Upper lobe of left lung (tissue), 6 donors: ENCODE data around the gene GDNF. TPM values are rescaled to one million over a fixed set of nuclear protein-coding genes. Genes with fewer than 3 reads are reported as not detected.
"Not testable (repeated sequence)": the region's sequence is repeated elsewhere in the genome, so short reads cannot be mapped to it uniquely, and the experiment has no call there.

Experiments
- ATAC-seq, 2 donors: fragments of 200-7000 bp; cut with Tn5 transposase; one replicate each; pipeline ENCODE4 v1.9.1; 2022; ENCODE audit warnings: mild to moderate bottlenecking in 2 of 2, moderate library complexity in 2 of 2; ENCODE audit not compliant: low FRiP score in 2 of 2
- DNase-seq, 2 donors: peaks; one replicate each; pipeline ENCODE4 v3.0.0-alpha.2; 2019 to 2020
- H3K27ac ChIP-seq, 4 donors: fragments of 200-600 bp; sonication (generic); one replicate each; pipeline ENCODE4 v1.5.1; 2016 to 2019
- H3K27me3 ChIP-seq, 4 donors: fragments of 200-600 bp; sonication (generic); one replicate each; pipeline ENCODE4 v1.5.1; 2017 to 2019
- H3K36me3 ChIP-seq, 4 donors: fragments of 200-600 bp; sonication (generic); one replicate each; pipeline ENCODE4 v1.5.1; 2016 to 2019
- H3K4me1 ChIP-seq, 4 donors: fragments of 200-600 bp; sonication (generic); one replicate each; pipeline ENCODE4 v1.5.1; 2018 to 2019
- H3K4me3 ChIP-seq, 4 donors: fragments of 200-600 bp; sonication (generic); one replicate each; pipeline ENCODE4 v1.5.1; 2017 to 2019; ENCODE audit warnings: mild to moderate bottlenecking in 2 of 4, moderate library complexity in 1 of 4
- H3K9me3 ChIP-seq, 4 donors: fragments of 200-600 bp; sonication (generic); one replicate each; pipeline ENCODE4 v1.5.1; 2018 to 2019
- EP300 ChIP-seq, 4 donors: sonication (generic); formaldehyde crosslinking; IDR thresholded peaks; one replicate each; pipeline ENCODE4 v1.5.1; 2017; ENCODE audit warnings: antibody characterized with exemption in 4 of 4, control low read depth in 2 of 4
- POLR2A ChIP-seq, 4 donors: fragments of 450-650 bp; IDR thresholded peaks; one replicate each; pipeline ENCODE4 v1.5.1; 2016 to 2017; ENCODE audit warnings: antibody characterized with exemption in 4 of 4, mild to moderate bottlenecking in 2 of 4
- POLR2AphosphoS5 ChIP-seq, 2 donors: sonication (generic); formaldehyde crosslinking; IDR thresholded peaks; one replicate each; pipeline ENCODE4 v1.5.1; 2017; ENCODE audit warnings: antibody characterized with exemption in 2 of 2
- WGBS, 2 donors: methylation state at CpG; one replicate each; pipeline ENCODE4 v1.1.5; 2017 to 2018; 5-methylcytosine and 5-hydroxymethylcytosine counted together
- total RNA-seq, 6 donors: library from RNA; depleted of rRNA in 4 of 6; stranded (reverse); fragments of >200 nt in 4 of 6; gene quantifications; one replicate each; pipeline versions ENCODE4 v1.1.0 to v1.2.1, GENCODE V29; 2016 to 2021
- TF ChIP-seq, protein P1 (sequence below), 6 experiments: fragments of 450-650 bp in 4 of 6; fragments of 200-600 bp in 2 of 6; sonication (generic) in 2 of 6; IDR thresholded peaks; one replicate each; pipeline ENCODE4 v1.5.1; 2016 to 2019; ENCODE audit warnings: antibody characterized with exemption in 6 of 6
- donor health status: DM: no; HTN: no; CAD: no; lungs with moderate emphysema.
- donor health status: DM: no; HTN: yes; CAD: no; lungs with severe emphysema.

GDNF gene
- total RNA-seq, 6 donors from 2014 or later, result 0.15 to 0.20 TPM; not detected in 4

DNA sequence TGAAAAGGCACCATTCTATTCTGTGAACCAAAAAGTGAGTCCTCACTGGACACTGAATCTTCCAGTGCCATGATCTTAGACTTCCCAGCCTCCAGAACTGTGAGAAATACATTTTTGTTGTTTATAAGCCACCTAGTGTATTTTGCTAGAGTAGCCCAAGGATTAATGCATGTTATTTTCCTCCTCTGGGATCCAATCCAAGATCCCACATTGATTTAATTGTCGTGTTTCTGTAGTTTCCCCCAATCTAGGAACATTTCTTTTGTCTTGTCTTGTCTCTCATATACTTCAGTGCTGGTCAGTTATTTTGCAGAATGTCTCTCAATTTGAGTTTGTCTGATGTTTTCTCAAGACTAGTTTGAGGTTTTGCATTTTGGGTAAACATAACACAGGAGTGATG, 36.4 kb downstream of the GDNF start:
- Histone ChIP-seq H3K27me3 (no peaks in the 10 kb centered on the region), H3K36me3 (no peaks in the 10 kb centered on the region), H3K4me1 (no peaks in the 10 kb centered on the region), H3K4me3 (no peak overlapping the region), H3K9me3 (no peaks in the 10 kb centered on the region), H3K27ac (no peak overlapping the region)
- WGBS, 2 donors, result 36 to 47% methylated on average over 1 of the region's 1 CpG
- TF ChIP-seq POLR2A (IDR thresholded peaks at IDR 0.05) (no peak), EP300 (IDR thresholded peaks at IDR 0.05) (no peak), POLR2AphosphoS5 (IDR thresholded peaks at IDR 0.05) (no peak)
- TF ChIP-seq, protein P1, sequence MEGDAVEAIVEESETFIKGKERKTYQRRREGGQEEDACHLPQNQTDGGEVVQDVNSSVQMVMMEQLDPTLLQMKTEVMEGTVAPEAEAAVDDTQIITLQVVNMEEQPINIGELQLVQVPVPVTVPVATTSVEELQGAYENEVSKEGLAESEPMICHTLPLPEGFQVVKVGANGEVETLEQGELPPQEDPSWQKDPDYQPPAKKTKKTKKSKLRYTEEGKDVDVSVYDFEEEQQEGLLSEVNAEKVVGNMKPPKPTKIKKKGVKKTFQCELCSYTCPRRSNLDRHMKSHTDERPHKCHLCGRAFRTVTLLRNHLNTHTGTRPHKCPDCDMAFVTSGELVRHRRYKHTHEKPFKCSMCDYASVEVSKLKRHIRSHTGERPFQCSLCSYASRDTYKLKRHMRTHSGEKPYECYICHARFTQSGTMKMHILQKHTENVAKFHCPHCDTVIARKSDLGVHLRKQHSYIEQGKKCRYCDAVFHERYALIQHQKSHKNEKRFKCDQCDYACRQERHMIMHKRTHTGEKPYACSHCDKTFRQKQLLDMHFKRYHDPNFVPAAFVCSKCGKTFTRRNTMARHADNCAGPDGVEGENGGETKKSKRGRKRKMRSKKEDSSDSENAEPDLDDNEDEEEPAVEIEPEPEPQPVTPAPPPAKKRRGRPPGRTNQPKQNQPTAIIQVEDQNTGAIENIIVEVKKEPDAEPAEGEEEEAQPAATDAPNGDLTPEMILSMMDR (IDR thresholded peaks at IDR 0.05), result no peak
- DNase-seq (no peak), ATAC-seq (no peak)

- H3K9me3 ChIP-seq, result no peaks in the 10 kb centered on the region
- H3K4me1 ChIP-seq, result no peaks in the 10 kb centered on the region
- TF ChIP-seq, protein P1 (IDR thresholded peaks at IDR 0.05), result no peak
- TF ChIP-seq POLR2A (IDR thresholded peaks at IDR 0.05) (no peak), EP300 (IDR thresholded peaks at IDR 0.05) (no peak), POLR2AphosphoS5 (IDR thresholded peaks at IDR 0.05) (no peak)
- no peaks in the 10 kb centered on the region for H3K27me3 ChIP-seq
- H3K36me3 ChIP-seq, result no peaks in the 10 kb centered on the region
- H3K4me3 ChIP-seq, result no peak overlapping the region
- ATAC-seq (no peak), DNase-seq (no peak)
- no peak overlapping the region for H3K27ac ChIP-seq
- 83 to 89% methylated on average over 2 of the region's 2 CpGs for WGBS, 2 donors
Measured at GRCh38 chr5:37801521-37801920, 38.3 kb downstream of the GDNF start.

DNA sequence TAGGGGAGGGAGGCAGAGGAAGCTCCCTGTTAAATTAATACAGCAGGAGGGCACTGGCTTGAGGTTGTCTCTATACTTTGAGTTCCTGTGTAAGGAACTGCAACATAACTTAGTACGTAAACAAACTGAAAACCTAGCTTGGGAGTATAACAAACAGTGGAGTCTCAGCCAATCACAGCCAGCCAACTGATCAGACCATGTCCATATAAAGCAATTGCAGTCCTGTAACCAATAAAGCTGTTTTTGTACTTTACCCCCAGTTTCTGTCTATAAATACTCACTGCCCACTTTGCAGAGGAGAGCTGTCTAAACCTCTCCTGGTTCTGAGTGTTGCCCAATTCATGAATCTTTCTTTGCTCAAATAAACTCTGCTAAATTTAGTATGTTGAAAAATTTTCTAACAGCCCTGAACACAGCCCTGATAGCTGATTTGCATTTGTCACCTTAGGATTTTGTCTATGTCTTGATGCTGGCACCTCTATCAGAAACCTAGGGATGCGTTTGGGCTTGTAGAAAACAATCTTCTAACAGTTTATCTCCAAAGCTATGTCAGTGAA, 39.9 kb downstream of the GDNF start:
- H3K4me1 ChIP-seq, result no peaks in the 10 kb centered on the region
- 77 to 86% methylated on average over 2 of the region's 2 CpGs for WGBS, 2 donors
- no peaks in the 10 kb centered on the region for H3K27me3 ChIP-seq
- ATAC-seq, result no peak
- H3K36me3 ChIP-seq, result no peaks in the 10 kb centered on the region
- no peak for DNase-seq
- H3K4me3 ChIP-seq, result no peak overlapping the region
- TF ChIP-seq, protein P1 (IDR thresholded peaks at IDR 0.05), result no peak
- no peak overlapping the region for H3K27ac ChIP-seq
- H3K9me3 ChIP-seq, result peaks cover 0 to 10% (median 2%) of the 10 kb centered on the region in 4 donors

GRCh38 chr5:37796435-37796834, 43.4 kb downstream of the GDNF start:
- WGBS, 2 donors, result 79 to 100% methylated on average over 1 of the region's 1 CpG
- not testable (repeated sequence) for H3K27me3 ChIP-seq, H3K36me3 ChIP-seq, DNase-seq, H3K27ac ChIP-seq, H3K4me3 ChIP-seq, H3K4me1 ChIP-seq, ATAC-seq
- peaks cover 0 to 12% (median 8%) of the 10 kb centered on the region in 4 donors for H3K9me3 ChIP-seq

DNA sequence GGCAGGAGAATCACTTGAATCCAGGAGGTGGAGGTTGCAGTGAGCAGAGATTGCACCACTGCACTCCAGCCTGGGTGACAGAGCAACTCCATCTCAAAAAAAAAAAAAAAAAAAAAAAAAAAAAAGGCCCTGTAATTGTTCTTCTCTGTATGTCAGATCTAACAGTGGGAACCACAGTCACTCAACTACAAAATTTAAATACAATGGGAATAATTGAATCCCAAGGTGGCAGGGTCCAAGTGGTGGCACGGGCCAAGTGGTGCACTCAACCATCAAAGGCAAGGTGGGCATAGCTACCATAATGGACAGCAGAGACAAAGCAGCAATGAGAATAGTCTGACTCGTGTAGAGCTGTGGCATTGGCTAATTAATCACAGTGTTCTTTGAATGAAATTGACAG, 44.5 kb downstream of the GDNF start:
- not testable (repeated sequence) for H3K27ac ChIP-seq, ATAC-seq, H3K4me1 ChIP-seq, H3K36me3 ChIP-seq, DNase-seq, H3K4me3 ChIP-seq, H3K27me3 ChIP-seq
- peaks cover 0 to 12% (median 8%) of the 10 kb centered on the region in 4 donors for H3K9me3 ChIP-seq
- 35 to 80% methylated on average over 2 of the region's 2 CpGs for WGBS, 2 donors

- DNase-seq, result no peak
- H3K27me3 ChIP-seq, result no peaks in the 10 kb centered on the region
- H3K9me3 ChIP-seq, result peaks cover 0 to 12% (median 8%) of the 10 kb centered on the region in 4 donors
- no peak overlapping the region for H3K4me3 ChIP-seq
- H3K36me3 ChIP-seq, result no peaks in the 10 kb centered on the region
- ATAC-seq, result peak in 1 of 2 donors; percentile 8
- H3K27ac ChIP-seq, result no peak overlapping the region
- TF ChIP-seq, protein P1 (IDR thresholded peaks at IDR 0.05), result no peak
- no peak for TF ChIP-seq POLR2A (IDR thresholded peaks at IDR 0.05)
- TF ChIP-seq EP300 (IDR thresholded peaks at IDR 0.05), result no peak
- WGBS, 2 donors, result 80 to 94% methylated on average over 2 of the region's 2 CpGs
- no peaks in the 10 kb centered on the region for H3K4me1 ChIP-seq
Measured at GRCh38 chr5:37792975-37793631, 46.7 kb downstream of the GDNF start.
